ENCODE data around the gene SCARF1. TPM values are rescaled to one million over a fixed set of nuclear protein-coding genes. Genes with fewer than 3 reads are reported as not detected.
A peak's percentile ranks its signal among the peaks of the same experiment; 100 is the strongest.

The SCARF1 gene
- total RNA-seq, 1 experiment from 2014 or later: 0.71 TPM

- DNase-seq (ENCODE audit: low spot score): peak; percentile 92
- in situ Hi-C loops (cut with HindIII; ENCODE audit: low sequenced_read_pairs): no loop called here
Measured at GRCh38 chr17:1648963-1649843, 3.7 kb upstream of the SCARF1 start.

GRCh38 chr17:1648173-1648962 is 2.8 kb upstream of the SCARF1 start:
- DNase-seq (ENCODE audit: low spot score): peak; percentile 50
- in situ Hi-C loops (cut with HindIII; ENCODE audit: low sequenced_read_pairs): no loop called here

- in situ Hi-C loops (cut with HindIII; ENCODE audit: low sequenced_read_pairs): no loop called here
- no peak for DNase-seq (ENCODE audit: low spot score)
Measured at GRCh38 chr17:1647802-1648171, 2.3 kb upstream of the SCARF1 start.

GRCh38 chr17:1646199-1646875 is 805 bp upstream of the SCARF1 start:
- in situ Hi-C loops (cut with HindIII; ENCODE audit: low sequenced_read_pairs): no loop called here
- no peak for DNase-seq (ENCODE audit: low spot score)

- in situ Hi-C loops (cut with HindIII; ENCODE audit: low sequenced_read_pairs): no loop called here
- no peak for DNase-seq (ENCODE audit: low spot score)
Measured at GRCh38 chr17:1644493-1645206, 882 bp downstream of the SCARF1 start.

GRCh38 chr17:1643999-1644492 is 1.5 kb downstream of the SCARF1 start:
- in situ Hi-C loops (cut with HindIII; ENCODE audit: low sequenced_read_pairs): no loop called here

GRCh38 chr17:1643293-1643998 is 2.1 kb downstream of the SCARF1 start:
- DNase-seq (ENCODE audit: low spot score): no peak
- in situ Hi-C loops (cut with HindIII; ENCODE audit: low sequenced_read_pairs): no loop called here

More at GRCh38 chr17:1643999-1644492, 1.5 kb downstream of the SCARF1 start:
- DNase-seq (ENCODE audit: low spot score): no peak

GRCh38 chr17:1641065-1641403 is 4.5 kb downstream of the SCARF1 start:
- no peak for DNase-seq (ENCODE audit: low spot score)

GRCh38 chr17:1640329-1641064 is 5.0 kb downstream of the SCARF1 start:
- in situ Hi-C loops (cut with HindIII; ENCODE audit: low sequenced_read_pairs): no loop called here
- DNase-seq (ENCODE audit: low spot score): no peak

More at GRCh38 chr17:1641065-1641403, 4.5 kb downstream of the SCARF1 start:
- in situ Hi-C loops (cut with HindIII; ENCODE audit: low sequenced_read_pairs): no loop called here

GRCh38 chr17:1639549-1640180 is 5.9 kb downstream of the SCARF1 start:
- in situ Hi-C loops (cut with HindIII; ENCODE audit: low sequenced_read_pairs): no loop called here
- DNase-seq (ENCODE audit: low spot score): no peak

GRCh38 chr17:1638624-1639300 is 6.8 kb downstream of the SCARF1 start:
- in situ Hi-C loops (cut with HindIII; ENCODE audit: low sequenced_read_pairs): no loop called here
- DNase-seq (ENCODE audit: low spot score): no peak

- no peak for DNase-seq (ENCODE audit: low spot score)
- in situ Hi-C loops (cut with HindIII; ENCODE audit: low sequenced_read_pairs): no loop called here
Measured at GRCh38 chr17:1638171-1638590, 7.4 kb downstream of the SCARF1 start.

- DNase-seq (ENCODE audit: low spot score): no peak
- in situ Hi-C loops (cut with HindIII; ENCODE audit: low sequenced_read_pairs): no loop called here
Measured at GRCh38 chr17:1636732-1637285, 8.7 kb downstream of the SCARF1 start.

GRCh38 chr17:1635675-1636465 is 9.7 kb downstream of the SCARF1 start:
- DNase-seq (ENCODE audit: low spot score): no peak
- in situ Hi-C loops (cut with HindIII; ENCODE audit: low sequenced_read_pairs): no loop called here

GRCh38 chr17:1634841-1635650 is 10.5 kb downstream of the SCARF1 start:
- in situ Hi-C loops (cut with HindIII; ENCODE audit: low sequenced_read_pairs): no loop called here
- DNase-seq (ENCODE audit: low spot score): no peak

Measured in G401 (cell line).